HAP-1 (cell line): Measurements from ENCODE around the gene LRG1.

ENCODE experiments used
- DNase-seq, 2 experiments: peaks; one replicate each; pipeline ENCODE4 v3.0.0-alpha.2; 2016 to 2020; ENCODE audit warnings: low spot score in 2 of 2
- H3K27me3 ChIP-seq: fragments of 250-450 bp; sonication (Bioruptor Pico); 2 replicates; pipeline ENCODE4 v1.5.1; 2020; ENCODE audit warnings: low read depth, mild to moderate bottlenecking, moderate library complexity
- H3K36me3 ChIP-seq: fragments of 250-450 bp; sonication (Bioruptor Pico); replicated peaks from 2 replicates; pipeline ENCODE4 v1.5.1; 2020; ENCODE audit warnings: mild to moderate bottlenecking
- H3K4me1 ChIP-seq: fragments of 250-450 bp; sonication (Bioruptor Pico); 2 replicates; pipeline ENCODE4 v1.5.1; 2020; ENCODE audit warnings: mild to moderate bottlenecking
- H3K4me3 ChIP-seq: fragments of 250-450 bp; sonication (Bioruptor Pico); 2 replicates; pipeline ENCODE4 v1.5.1; 2020; ENCODE audit warnings: mild to moderate bottlenecking, moderate library complexity
- H3K9me3 ChIP-seq: fragments of 250-450 bp; sonication (Bioruptor Pico); 2 replicates; pipeline ENCODE4 v1.5.1; 2020; ENCODE audit warnings: mild to moderate bottlenecking, moderate library complexity
- in situ Hi-C: fragments of 300-500 bp; cut with MboI; formaldehyde crosslinking; loops from 3 replicates; pipeline ENCODE4 v1.14.3; 2020; ENCODE audit warnings: low sequenced_read_pairs, inconsistent platforms, mixed read lengths

LRG1 gene

DNA sequence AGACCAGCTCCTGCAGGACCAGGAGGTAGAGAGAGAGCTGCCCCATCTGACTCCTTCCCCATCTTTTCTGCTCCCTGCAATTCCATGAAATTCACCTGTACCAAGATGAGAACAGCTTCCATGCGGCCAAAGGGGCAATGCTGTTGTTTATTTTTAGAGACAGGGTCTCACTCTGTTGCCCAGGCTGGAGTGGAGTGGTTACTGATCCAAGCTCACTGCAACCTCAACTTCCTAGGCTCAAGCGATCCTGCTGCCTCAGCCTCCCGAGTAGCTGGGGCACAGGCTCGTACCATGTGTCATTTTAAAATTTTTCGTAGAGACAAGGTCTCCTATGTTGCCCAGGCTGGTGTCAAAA is 18.0 kb downstream of the LRG1 start:
- H3K27me3 ChIP-seq, result no peaks in the 10 kb centered on the region
- no peaks in the 10 kb centered on the region for H3K4me1 ChIP-seq
- no peaks in the 10 kb centered on the region for H3K36me3 ChIP-seq
- DNase-seq, result no peak
- no peaks in the 10 kb centered on the region for H3K9me3 ChIP-seq
- H3K4me3 ChIP-seq, result no peak overlapping the region
- in situ Hi-C loops, result no loop called here

DNA sequence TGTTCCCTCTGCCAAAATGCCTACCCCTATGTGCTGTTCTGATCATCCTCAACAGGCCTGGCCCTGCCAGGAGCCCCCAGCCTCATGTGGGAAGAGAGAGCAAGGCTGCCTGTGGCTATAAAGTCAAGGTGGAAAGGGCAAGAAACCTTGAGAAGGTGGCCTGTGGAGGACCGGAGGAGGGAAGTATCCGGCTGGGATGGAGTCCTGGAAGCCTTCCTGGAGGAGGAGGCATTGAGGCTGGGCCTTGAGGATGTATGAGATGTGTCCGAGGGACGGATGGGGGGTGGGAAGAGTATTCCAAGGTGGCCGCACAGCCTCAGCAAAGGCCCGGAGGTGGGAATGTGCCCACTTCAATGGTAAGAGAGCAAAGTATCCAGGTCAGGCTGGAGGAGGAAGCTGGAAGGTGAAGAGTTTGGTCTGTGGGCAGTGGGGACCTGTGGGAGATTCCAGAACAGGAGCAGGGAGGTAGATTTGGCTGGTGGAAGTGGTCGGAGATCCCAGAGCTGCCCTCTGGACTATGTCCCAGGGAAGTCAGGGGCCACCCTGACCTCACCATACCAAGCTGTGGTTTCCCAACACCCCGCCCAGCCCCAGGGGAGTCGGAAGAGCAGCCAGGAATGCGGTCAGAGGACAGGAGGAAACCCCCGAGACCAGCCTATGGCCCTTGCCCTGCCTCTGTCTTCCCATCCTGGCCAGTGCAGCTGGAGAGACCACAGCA is 18.5 kb downstream of the LRG1 start:
- no peak for DNase-seq
- Histone ChIP-seq H3K4me1 (no peaks in the 10 kb centered on the region), H3K27me3 (no peaks in the 10 kb centered on the region), H3K4me3 (no peak overlapping the region), H3K36me3 (no peaks in the 10 kb centered on the region), H3K9me3 (no peaks in the 10 kb centered on the region)
- in situ Hi-C loops, result no loop called here

DNA sequence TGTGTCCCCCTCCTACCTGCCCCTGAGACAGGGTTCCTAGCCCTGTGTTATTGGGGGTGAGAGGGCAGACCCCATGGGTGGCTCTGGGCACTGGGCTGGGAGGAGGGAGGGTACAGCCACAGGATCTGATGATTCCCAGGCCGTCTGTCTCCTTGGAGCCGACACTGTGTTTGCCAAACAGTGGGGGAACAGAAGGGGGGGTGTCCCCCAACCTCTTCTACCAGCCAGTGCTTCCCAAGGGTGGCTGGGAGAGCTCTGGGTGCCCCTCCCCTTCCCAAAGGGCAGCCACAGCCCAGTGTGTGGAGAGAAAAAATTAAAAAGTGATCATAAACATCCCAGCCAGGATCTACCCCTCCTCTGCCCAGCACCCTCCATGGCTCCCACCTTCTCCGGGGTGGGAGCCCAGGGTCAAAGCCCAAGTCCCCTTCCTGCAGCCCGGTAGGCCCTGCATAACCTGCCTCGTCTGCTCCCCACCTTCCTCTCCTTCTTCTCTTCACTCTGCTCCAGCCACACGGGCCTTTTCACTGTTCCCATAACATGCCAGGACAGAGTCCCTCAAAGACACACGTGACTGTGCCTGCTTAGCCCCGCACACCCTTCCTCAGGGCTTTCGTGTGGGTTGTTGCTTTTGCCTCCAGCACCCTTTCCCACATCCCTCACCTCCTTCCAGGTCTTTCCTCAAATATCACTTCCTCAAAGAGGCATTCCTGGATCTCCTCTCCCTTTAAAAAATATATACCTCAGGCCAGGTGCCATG is 20.1 kb downstream of the LRG1 start:
- no peak for DNase-seq
- Histone ChIP-seq H3K9me3 (no peaks in the 10 kb centered on the region), H3K4me3 (no peak overlapping the region), H3K4me1 (no peaks in the 10 kb centered on the region), H3K36me3 (no peaks in the 10 kb centered on the region), H3K27me3 (no peaks in the 10 kb centered on the region)
- in situ Hi-C loops, result no loop called here

DNA sequence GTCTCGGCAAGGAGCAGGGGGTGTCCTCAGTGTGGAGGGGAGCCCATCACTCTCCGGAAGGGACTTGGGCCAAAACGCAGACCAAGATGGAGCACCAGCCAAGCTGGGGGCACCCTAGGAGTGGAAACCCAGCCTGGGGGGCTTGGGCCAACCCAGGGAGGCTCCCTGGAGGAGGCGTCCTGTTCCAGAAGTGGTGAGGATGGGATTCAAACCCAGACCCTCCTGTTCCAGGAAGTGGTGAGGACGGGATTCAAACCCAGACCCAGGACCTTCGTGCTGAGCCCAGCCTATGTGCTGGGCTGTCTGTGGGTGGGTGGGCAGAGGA is 20.7 kb downstream of the LRG1 start:
- DNase-seq, result no peak
- H3K9me3 ChIP-seq, result no peaks in the 10 kb centered on the region
- in situ Hi-C loops, result no loop called here
- H3K27me3 ChIP-seq, result no peaks in the 10 kb centered on the region
- no peak overlapping the region for H3K4me3 ChIP-seq
- no peaks in the 10 kb centered on the region for H3K36me3 ChIP-seq
- H3K4me1 ChIP-seq, result no peaks in the 10 kb centered on the region

DNA sequence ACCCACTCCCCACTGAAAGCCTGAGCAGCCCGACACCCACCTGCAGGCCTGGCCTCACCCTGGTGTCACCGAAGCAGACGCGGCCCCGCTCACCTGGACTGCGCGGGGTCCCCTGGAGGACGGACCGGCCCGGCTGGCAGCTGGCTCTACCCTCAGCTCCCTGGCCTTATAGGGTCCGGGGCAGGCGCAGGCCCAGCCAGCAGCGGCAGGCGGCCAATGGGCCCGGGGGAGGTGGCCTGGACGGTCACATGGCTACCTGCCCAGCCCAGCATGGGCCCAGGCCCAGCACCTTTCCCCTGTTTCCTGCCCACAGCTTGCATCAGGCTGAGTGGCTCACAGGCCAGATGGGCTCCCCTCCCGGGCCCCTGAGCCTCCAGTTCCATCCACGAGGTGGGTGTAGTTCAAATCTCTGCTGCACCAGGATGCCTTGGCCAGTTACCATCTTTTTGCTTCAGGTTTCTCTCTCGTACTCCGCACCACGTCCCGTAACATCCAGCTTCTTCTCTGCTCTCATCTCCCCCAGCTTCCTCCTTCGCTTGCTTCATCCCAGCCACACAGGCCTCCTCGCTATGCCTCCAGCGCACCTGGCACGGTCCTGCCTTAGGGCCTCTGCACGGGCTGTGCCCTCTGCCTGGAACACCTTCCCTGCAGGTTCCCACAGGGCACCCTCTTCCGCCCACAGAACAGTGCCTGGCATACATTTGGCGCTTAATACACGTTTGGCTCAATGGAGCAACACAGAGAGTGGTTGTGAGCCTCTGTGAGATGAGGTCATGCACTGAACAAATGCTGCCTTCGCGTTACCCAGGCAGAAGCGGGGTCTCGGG is 21.3 kb downstream of the LRG1 start, which contains the start of gene PLIN4:
PLIN4 (minus strand) TSS at position 142 of the 827 bp plus-strand sequence. CDS start 214 bp downstream, outside the sequence.
- Histone ChIP-seq H3K4me1 (no peaks in the 10 kb centered on the region), H3K36me3 (no peaks in the 10 kb centered on the region), H3K27me3 (no peaks in the 10 kb centered on the region), H3K4me3 (no peak within 1 kb of the TSS), H3K9me3 (no peaks in the 10 kb centered on the region)
- in situ Hi-C loops, result no loop called here
- DNase-seq, result no peak

DNA sequence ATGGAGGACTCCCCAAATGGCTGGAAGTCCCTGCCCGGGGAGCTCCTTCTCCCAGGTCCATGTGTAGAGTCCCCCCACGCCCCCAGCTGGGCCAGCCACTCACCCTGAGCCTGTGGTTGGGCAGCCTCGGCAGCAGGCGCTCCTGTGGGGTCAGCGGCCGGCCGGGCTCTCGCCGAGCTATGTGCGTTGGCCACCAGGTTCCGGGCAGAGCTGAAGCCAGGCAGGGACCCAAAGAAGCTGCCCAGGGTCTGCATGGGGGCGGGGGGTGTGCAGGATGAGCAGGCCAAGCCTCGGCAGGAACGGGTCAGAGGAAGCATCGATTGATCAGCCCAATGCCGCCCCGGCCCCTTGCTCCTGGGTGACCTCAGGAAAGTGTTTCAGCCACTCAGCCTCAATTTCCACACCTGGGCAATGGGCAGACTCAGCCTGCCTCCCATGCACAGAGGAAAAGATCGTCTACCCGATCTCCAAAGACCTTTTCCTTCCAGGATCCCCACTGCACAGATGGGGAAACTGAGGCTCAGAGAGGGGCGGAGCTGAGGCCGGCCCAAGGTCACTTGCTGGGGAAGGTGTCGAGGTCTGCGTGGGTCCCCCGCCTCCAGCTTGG is 22.3 kb downstream of the LRG1 start:
- in situ Hi-C loops, result no loop called here

DNA sequence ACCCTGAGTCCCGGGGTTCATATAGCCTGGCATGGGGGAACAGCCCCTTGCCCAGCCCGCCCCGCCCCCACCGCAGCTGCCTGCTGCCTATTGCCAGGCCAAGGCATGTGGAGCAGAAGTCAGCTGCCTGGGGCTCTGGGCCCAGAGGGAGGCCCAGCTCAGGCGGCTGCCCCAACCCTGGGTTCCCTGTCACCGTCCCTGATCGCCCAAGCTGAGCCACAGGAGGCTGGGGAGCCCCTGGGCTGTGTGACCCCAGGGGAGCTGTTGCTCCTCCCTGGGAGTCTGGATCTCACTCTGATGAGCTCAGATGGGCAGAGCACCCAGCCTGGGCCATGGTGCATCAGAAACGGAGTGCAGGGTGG is 22.9 kb downstream of the LRG1 start:
- no peaks in the 10 kb centered on the region for H3K36me3 ChIP-seq
- H3K4me1 ChIP-seq, result no peaks in the 10 kb centered on the region
- no peak overlapping the region for H3K4me3 ChIP-seq
- H3K27me3 ChIP-seq, result no peaks in the 10 kb centered on the region
- no peak for DNase-seq
- in situ Hi-C loops, result no loop called here
- no peaks in the 10 kb centered on the region for H3K9me3 ChIP-seq

More for the DNA sequence above, 22.3 kb downstream of the LRG1 start:
- Histone ChIP-seq H3K9me3 (no peaks in the 10 kb centered on the region), H3K4me1 (no peaks in the 10 kb centered on the region), H3K4me3 (no peak overlapping the region), H3K36me3 (no peaks in the 10 kb centered on the region), H3K27me3 (no peaks in the 10 kb centered on the region)
- DNase-seq, result no peak

DNA sequence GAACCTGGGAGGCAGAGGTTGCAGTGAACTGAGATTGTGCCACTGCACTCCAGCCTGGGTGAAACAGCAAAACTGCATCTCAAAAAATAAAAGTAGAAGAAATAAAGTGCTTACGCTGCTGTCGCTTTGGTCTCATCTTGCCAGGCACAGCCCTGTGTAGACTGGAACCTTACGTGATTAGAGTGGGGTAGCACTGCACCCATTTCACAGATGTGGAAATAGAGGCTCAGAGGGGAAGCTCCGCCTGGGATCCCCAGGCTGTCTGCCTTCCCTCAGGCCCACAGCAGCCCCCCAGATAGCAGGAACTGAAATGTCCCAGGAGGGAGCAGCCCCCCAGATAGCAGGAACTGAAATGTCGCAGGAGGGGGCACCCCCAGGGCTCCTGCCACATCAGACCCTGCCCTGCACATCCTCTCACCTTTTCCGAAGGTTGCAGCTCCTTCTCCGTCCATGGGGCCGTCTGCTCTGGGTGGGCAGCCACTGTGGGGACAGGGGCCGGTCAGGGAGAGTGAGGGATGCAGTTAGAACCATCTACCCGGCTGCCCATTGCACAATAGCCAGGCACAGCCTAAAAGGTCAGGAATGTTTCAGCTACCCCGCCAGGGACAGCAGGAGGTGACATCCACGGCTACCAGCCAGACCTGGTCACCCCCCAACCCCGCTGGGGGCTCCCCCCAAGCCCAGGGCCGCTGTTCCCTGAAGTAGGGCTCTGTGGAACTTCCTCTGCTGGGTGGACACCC is 23.5 kb downstream of the LRG1 start:
- H3K4me1 ChIP-seq, result no peaks in the 10 kb centered on the region
- DNase-seq, result no peak
- in situ Hi-C loops, result no loop called here
- H3K4me3 ChIP-seq, result no peak overlapping the region
- H3K9me3 ChIP-seq, result no peaks in the 10 kb centered on the region
- H3K27me3 ChIP-seq, result no peaks in the 10 kb centered on the region
- H3K36me3 ChIP-seq, result no peaks in the 10 kb centered on the region

DNA sequence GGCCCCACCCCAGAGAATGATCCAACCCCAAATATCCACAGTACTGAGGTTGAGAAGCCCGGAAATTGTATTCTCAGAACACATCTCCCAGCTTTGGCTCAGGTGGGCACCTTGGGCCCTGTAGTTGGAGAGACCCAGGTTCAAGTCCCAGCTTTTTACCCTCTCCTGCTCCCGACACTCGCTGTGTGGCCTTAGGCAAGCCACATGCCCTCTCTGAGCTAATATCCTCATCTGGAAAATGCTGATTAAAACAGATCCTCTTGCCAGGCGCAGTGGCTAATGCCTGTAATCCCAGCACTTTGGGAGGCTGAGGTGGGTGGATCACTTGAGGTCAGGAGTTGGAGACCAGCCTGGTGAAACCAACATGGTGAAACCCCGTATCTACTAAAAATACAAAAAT is 24.1 kb downstream of the LRG1 start:
- DNase-seq, result no peak
- in situ Hi-C loops, result no loop called here
- Histone ChIP-seq H3K4me1 (no peaks in the 10 kb centered on the region), H3K27me3 (no peaks in the 10 kb centered on the region), H3K4me3 (no peak overlapping the region), H3K36me3 (no peaks in the 10 kb centered on the region), H3K9me3 (no peaks in the 10 kb centered on the region)

DNA sequence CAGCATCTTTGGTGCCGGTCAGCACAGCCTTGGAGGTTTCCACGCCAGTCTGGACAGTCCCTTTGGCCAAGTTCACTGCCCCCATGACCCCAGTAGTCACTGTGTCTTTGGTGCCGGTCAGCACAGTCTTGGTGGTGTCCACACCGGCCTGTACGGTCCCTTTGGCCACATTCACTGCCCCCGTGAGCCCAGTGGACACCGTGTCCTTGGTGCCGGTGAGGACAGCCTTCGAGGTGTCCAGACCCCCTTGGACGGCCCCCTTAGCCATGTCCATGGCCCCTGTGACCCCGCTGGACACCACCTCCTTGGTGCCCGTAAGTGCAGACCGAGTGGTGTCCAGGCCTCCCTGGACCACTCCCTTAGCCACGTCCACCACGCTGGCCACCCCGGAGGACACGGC is 26.6 kb downstream of the LRG1 start:
- H3K4me1 ChIP-seq, result no peaks in the 10 kb centered on the region
- DNase-seq, result no peak
- no peak overlapping the region for H3K4me3 ChIP-seq
- H3K27me3 ChIP-seq, result no peaks in the 10 kb centered on the region
- in situ Hi-C loops, result no loop called here
- no peaks in the 10 kb centered on the region for H3K9me3 ChIP-seq
- H3K36me3 ChIP-seq, result no peaks in the 10 kb centered on the region

DNA sequence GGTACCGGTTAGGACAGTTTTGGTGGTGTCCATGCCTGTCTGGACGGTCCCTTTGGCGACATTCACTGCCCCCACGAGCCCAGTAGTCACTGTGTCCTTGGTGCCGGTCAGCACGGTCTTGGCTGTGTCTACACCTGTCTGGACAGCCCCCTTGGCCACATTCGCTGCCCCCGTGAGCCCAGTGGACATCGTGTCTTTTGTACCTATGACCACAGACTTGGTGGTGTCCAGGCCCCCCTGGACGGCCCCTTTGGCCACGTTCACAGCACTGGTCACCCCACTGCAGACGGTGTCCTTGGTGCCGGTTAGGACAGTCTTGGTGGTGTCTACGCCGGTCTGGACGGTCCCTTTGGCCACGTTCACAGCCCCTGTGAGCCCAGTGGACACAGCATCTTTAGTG is 27.8 kb downstream of the LRG1 start:
- no peaks in the 10 kb centered on the region for H3K4me1 ChIP-seq
- no peaks in the 10 kb centered on the region for H3K9me3 ChIP-seq
- no peaks in the 10 kb centered on the region for H3K36me3 ChIP-seq
- DNase-seq, result no peak
- H3K27me3 ChIP-seq, result no peaks in the 10 kb centered on the region
- in situ Hi-C loops, result no loop called here
- no peak overlapping the region for H3K4me3 ChIP-seq

DNA sequence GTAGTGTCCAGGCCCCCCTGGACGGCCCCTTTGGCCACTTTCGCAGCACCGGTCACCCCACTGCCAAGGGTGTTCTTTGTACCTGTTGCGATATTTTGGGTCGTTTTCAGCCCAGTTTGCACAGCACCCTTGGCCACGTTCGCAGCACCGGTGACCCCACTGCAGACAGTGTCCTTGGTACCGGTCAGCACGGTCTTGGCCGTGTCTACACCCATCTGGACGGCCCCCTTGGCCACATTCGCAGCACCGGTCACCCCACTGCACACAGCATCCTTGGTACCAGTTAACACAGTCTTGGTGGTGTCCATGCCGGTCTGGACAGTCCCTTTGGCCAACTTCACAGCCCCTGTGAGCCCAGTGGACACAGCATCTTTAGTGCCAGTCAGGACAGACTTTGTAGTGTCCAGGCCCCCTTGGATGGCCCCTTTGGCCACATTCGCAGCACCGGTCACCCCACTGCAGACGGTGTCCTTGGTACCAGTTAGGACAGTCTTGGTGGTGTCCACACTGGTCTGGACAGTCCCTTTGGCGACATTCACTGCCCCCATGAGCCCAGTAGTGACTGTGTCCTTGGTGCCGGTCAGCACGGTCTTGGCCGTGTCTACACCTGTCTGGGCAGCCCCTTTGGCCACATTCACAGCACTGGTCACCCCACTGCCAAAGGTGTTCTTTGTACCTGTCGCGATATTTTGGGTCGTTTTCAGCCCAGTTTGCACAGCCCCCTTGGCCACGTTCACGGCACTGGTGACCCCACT is 28.4 kb downstream of the LRG1 start:
- in situ Hi-C loops, result no loop called here
- H3K9me3 ChIP-seq, result no peaks in the 10 kb centered on the region
- H3K27me3 ChIP-seq, result no peaks in the 10 kb centered on the region
- no peaks in the 10 kb centered on the region for H3K36me3 ChIP-seq
- no peak overlapping the region for H3K4me3 ChIP-seq
- no peak for DNase-seq
- H3K4me1 ChIP-seq, result no peaks in the 10 kb centered on the region
